HG03354 (cell line): ENCODE data around the gene SRGAP3.

Experiments
- ATAC-seq: cut with Tn5 transposase; IDR thresholded peaks from one replicate; pipeline ENCODE4 v1.9.1; 2021; ENCODE audit warnings: mild to moderate bottlenecking; ENCODE audit not compliant: unreplicated experiment, poor library complexity, severe bottlenecking

SRGAP3 gene

GRCh38 chr3:9230596-9230995, 18.9 kb downstream of the SRGAP3 start:
- ATAC-seq, result no peak

- no peak for ATAC-seq
These were observed 19.6 kb downstream of the SRGAP3 start for GRCh38 chr3:9229879-9230278.

DNA sequence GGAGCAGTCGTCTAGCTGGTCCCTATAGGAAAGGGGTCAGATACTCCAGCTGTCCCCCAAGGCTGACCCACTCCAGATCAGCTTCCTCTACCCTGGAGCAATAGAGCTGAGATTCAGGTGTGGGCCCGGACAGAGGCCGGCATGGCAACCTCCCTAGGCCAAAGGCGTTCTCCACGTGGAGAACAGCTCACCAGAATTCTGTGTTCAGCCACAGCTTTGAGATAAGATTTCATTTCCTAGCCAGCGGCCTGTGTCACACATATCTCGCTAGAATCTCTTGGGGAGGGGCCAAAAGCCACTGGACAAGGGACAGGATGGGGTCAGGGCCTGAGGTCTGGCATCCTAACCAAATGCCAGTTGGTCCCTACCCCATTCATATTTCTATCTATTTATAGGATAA, 20.1 kb downstream of the SRGAP3 start:
- no peak for ATAC-seq

DNA sequence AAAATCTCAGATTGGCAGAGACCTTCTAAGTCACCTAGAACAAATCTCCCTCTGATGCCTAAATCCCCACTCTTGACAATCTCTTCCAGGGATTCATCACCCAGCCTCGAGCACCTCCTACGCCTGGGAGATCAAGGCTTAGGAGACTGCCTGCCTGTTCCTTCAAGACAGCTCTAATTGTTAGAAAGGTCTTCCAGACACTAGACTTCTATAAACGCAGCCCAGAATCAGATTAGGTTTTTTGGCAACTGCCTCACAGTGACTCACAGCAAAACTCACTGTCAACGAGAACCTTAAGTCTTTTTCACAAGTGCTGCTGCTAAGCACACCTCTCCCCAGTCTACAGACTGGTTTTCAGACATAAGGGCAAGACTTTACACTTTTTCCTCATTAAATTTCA, 23.1 kb downstream of the SRGAP3 start:
- no peak for ATAC-seq

GRCh38 chr3:9225268-9225667, 24.2 kb downstream of the SRGAP3 start:
- no peak for ATAC-seq

DNA sequence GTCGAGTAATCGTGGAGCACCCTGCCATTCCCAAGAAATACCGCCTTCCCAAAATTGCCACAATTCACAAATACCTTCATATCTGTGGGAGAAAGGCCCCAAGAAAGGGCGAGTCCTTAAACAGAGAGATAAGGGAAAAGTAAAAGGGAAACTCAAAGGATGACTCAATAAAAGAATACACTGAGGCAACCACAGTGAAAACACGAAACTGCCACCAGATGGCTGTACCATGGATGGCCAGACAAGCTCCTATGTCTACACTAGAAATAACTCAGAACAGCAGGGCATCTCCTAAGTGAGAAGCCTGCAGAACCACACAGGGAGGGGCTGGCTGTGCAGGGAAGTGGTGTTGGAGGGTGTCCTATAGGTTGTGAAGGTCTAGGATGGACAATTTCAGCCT, 25.0 kb downstream of the SRGAP3 start:
- peak; percentile 97 for ATAC-seq

DNA sequence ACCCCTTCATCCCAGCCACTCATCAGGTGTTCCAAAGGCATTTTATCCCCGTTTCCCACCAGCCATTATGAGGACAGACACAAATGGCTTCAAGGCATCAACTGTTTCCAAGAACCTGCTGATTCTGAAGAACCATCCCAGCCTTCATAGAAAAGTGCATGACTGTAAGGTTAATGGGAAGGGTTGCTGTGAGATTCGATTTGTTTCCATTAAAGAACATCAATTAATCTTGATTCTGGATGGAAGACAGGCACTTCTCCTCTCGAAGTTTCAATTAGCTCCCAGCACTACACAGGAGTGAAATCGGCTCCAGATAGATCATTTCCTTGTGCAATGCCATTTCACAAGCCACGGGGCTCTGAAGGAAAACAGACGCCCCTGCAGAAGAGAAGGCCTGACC, 25.8 kb downstream of the SRGAP3 start:
- ATAC-seq, result no peak

GRCh38 chr3:9222956-9223639, 26.3 kb downstream of the SRGAP3 start:
- ATAC-seq, result no peak

DNA sequence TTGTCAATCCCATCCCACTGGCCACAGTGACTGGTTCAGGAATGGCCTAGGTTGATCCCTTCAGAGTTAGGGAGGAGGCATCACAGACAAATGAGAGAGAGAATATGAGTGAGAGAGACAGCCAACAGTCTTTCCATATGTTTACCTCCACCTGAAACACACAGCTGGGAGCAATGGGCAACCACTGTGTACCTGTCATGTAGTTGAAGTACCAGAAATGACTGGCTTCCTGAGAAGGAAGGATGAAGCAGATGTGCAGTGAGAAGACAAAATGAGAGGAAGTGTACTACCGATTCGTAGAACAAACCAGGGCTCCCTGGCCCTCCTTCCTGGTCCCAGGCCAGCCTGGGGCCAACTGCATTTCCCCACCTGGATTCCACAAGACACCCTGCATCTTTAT, 27.4 kb downstream of the SRGAP3 start:
- no peak for ATAC-seq

DNA sequence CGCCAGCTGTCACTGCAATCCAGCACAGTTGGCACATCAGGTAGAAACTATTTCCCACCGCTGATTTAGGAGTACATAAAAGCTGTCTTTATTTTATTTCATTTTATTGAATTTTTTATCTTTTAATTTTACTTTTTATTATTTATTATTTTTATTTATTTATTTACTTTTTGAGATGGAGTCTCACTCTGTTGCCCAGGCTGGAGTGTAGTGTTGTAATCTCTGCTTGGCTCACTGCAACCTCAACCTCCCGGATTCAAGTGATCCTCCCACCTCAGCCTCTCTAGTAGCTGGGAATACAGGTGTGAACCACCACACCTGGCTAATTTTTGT, 31.0 kb downstream of the SRGAP3 start:
- ATAC-seq, result no peak

- ATAC-seq, result no peak
These were observed 31.5 kb downstream of the SRGAP3 start for GRCh38 chr3:9217784-9218513.

- no peak for ATAC-seq
These were observed 32.7 kb downstream of the SRGAP3 start for GRCh38 chr3:9216736-9217135.

DNA sequence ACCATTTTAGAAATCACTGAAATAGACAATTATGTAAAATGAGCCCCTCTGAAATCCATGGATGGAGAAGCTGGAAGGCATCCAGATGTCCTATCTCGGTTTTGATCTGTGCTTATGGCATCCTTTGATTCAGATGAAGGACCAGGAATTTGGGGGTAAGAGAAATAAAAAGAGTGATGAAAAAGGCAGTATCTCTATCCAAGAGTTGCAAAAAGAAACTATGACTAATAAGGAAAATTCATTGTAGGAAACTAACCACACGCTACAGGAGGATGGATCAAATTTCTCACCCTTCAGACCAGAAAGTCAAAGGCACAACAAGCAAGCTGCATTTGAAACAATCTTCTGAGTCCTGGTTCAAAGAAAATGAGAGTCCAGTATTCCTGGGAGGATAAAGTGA, 34.8 kb downstream of the SRGAP3 start:
- no peak for ATAC-seq

- ATAC-seq, result no peak
These were observed 35.3 kb downstream of the SRGAP3 start for GRCh38 chr3:9214185-9214584.

DNA sequence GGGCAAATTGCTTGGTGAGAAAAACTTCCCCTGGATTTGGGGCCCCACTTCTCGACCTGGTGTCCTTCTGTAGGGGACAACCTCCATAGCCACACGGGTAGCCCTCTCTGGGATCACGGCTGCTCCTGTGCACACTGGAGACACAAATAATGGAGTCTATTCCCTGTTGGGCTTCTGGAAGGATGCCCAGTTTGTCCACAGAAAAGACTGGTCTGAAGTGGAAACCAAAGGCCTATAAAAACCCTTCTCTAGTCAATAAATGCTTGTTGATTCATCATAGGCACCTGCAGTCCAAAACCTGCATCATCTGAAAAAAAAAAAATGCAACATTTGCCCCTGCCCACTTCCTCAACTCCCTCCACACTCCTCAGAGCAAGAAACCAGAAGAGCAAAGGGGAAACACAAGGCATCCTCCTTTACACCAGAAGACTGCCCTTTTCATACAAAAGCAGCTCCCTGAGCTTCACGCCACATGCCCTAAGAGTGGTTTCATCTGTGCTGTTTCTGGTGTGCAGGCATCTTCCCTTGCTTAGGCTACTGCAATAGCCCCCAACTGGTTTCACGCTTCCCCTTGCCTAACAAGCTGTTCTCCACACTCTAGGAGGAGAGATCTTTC, 36.3 kb downstream of the SRGAP3 start:
- ATAC-seq, result no peak

DNA sequence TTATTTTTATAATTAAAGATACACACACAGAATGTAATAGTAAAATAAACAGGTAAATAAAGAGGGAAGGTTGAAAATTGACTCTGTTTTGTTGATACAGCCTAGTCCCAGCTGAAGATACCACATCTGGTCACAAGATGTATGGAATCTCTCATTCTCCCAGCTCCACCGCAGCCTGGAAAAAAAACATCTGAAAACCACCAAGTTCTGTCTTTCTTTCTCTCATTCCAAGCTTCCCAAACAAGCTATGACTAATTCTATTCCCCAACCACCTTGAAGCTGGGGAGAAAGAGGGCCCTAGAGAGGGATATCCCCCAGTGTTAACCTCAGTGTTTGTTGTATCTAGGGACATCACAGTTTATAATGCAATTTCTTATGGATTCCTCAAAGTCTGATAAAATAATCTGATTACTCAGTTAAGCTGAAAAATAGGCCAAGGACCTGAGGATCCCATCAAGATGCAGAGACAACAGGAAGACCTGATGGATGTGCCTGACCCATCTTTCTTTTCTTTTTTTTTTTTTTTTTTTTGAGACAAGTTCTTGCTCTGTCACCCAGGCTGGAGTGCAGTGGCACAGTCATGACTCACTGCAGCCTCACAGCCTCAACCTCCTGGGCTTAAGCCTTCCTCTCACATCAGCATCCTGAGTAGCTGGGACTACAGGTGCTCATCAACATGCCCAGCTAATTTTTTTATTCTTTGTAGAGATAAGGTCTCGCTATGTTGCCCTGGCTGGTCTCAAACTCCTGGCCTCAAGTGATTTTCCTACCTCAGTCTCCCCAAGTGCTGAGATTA, 38.1 kb downstream of the SRGAP3 start:
- no peak for ATAC-seq

DNA sequence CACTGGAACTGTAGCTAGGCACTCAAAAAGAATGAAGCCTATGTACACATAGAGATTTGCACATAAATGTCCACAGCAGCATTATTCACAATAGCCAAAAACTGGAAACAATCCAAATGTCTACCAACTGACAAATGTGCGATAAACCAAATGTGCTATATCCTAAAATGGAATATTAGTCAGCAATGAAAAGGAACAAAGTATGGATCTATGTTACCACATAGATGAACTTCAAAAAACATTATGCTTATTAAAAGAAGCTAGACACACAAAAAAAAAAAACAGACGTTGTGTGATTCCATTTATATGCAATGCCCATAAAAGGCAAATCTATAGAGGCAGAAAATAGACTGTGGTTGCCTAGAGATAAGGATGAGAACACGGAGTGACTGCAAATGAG, 39.7 kb downstream of the SRGAP3 start:
- ATAC-seq, result no peak

DNA sequence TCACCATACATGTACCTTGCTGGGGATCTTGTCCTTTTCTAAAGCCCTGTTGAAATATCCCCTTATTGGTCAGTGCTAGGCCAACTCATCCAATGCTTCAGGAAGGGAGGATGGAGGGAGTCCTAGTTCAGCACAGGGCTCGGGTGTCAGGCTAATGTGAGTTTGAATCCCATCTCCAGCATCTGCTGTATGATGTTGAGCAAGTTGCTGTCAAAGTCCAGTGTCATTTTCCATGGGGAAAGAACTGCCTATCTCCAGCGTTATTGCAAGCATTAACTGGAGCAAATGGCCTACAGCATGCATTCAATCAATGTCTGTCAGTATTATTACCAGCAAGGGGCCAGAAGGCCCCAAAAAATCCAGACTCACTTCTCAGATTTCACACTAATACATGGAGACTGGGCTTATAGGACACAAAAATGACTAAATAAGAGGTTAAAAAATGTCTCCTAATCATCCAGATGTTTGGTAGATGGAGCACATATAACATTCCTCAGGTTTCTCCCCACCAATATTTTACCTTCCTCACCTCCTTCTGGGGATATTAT, 40.8 kb downstream of the SRGAP3 start:
- ATAC-seq, result no peak

GRCh38 chr3:9207116-9207763, 42.2 kb downstream of the SRGAP3 start:
- ATAC-seq, result no peak

DNA sequence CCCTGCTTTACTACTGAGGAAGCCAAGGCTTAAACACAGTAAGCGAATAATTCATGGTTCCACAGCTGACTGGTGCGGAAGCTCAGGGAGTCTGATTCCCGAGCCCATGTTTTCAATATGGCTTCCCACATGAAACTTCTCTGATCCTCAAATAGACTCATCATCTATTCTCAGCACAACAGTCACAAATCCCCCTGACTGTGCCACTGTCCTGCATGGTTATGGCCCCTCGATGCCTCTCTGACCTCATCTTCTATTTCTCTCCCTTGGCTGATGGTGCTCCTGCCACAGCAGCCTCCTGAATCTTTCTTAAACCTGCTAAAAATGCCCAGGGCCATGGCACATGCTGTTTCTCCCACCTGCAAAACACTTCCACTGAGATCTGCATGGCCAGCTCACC, 43.2 kb downstream of the SRGAP3 start:
- ATAC-seq, result no peak
